GM23338 (cell line): Measurements from ENCODE around the gene DROSHA. TPM values are rescaled to one million over a fixed set of nuclear protein-coding genes. Genes with fewer than 3 reads are reported as not detected.

Source experiments
- ATAC-seq: fragments of 200-7000 bp; cut with Tn5 transposase; 3 replicates; pipeline ENCODE4 v1.9.1; 2020
- DNase-seq: peaks from one replicate; pipeline ENCODE4 v3.0.0-alpha.2; 2015; ENCODE audit warnings: low spot score
- H2AFZ ChIP-seq: fragments of 200-600 bp; sonication (generic); 2 replicates; pipeline ENCODE4 v1.8.0; 2016; ENCODE audit warnings: antibody characterized with exemption, mild to moderate bottlenecking, moderate library complexity
- H3F3A ChIP-seq: fragments of 200-600 bp; sonication (generic); replicated peaks from 2 replicates; pipeline ENCODE4 v1.8.0; 2017; ENCODE audit warnings: antibody characterized with exemption, mixed run types, low read depth
- H3K27ac ChIP-seq: fragments of 200-600 bp; sonication (generic); 2 replicates; pipeline ENCODE4 v1.6.1; 2016; ENCODE audit warnings: low read depth
- H3K27me3 ChIP-seq: fragments of 200-600 bp; sonication (generic); 2 replicates; pipeline ENCODE4 v1.8.0; 2016; ENCODE audit warnings: mild to moderate bottlenecking, mixed run types, moderate library complexity; ENCODE audit not compliant: insufficient read depth
- H3K36me3 ChIP-seq: fragments of 200-600 bp; sonication (generic); 2 replicates; pipeline ENCODE4 v1.8.0; 2016; ENCODE audit warnings: mild to moderate bottlenecking; ENCODE audit not compliant: insufficient read depth
- H3K4me1 ChIP-seq: fragments of 200-600 bp; sonication (generic); 2 replicates; pipeline ENCODE4 v1.8.0; 2016; ENCODE audit warnings: mild to moderate bottlenecking, moderate library complexity; ENCODE audit not compliant: insufficient read depth
- H3K4me2 ChIP-seq: fragments of 200-600 bp; sonication (generic); 2 replicates; pipeline ENCODE4 v1.7.1; 2017; ENCODE audit warnings: mixed run types
- H3K4me3 ChIP-seq: fragments of 200-600 bp; sonication (generic); 2 replicates; pipeline ENCODE4 v1.6.1; 2016; ENCODE audit warnings: mixed run types
- H3K79me2 ChIP-seq: fragments of 200-600 bp; sonication (generic); replicated peaks from 2 replicates; pipeline ENCODE4 v1.8.0; 2017; ENCODE audit warnings: mild to moderate bottlenecking; ENCODE audit not compliant: insufficient read depth
- H3K9me2 ChIP-seq: fragments of 200-600 bp; sonication (generic); 2 replicates; pipeline ENCODE4 v1.8.0; 2017; ENCODE audit not compliant: insufficient read depth
- H4K20me1 ChIP-seq: fragments of 200-600 bp; sonication (generic); replicated peaks from 2 replicates; pipeline ENCODE4 v1.8.0; 2017; ENCODE audit warnings: mild to moderate bottlenecking; ENCODE audit not compliant: insufficient read depth
- H3K27ac Mint-ChIP-seq: 2 replicates; pipeline ENCODE4 v1.8.0; 2020; ENCODE audit warnings: inconsistent platforms, mild to moderate bottlenecking, moderate library complexity, mixed read lengths
- H3K27me3 Mint-ChIP-seq: 3 replicates; pipeline ENCODE4 v1.8.0; 2022; ENCODE audit warnings: low read depth, mild to moderate bottlenecking, moderate library complexity, mixed read lengths, inconsistent platforms; ENCODE audit not compliant: insufficient read depth, poor library complexity
- H3K36me3 Mint-ChIP-seq: 3 replicates; pipeline ENCODE4 v1.8.0; 2021; ENCODE audit warnings: low read depth, mild to moderate bottlenecking, inconsistent platforms, moderate library complexity, mixed read lengths
- H3K4me1 Mint-ChIP-seq: 3 replicates; pipeline ENCODE4 v1.8.0; 2020; ENCODE audit warnings: mild to moderate bottlenecking, inconsistent platforms, mixed read lengths
- H3K4me3 Mint-ChIP-seq: 3 replicates; pipeline ENCODE4 v1.8.0; 2021; ENCODE audit warnings: moderate library complexity, mild to moderate bottlenecking, inconsistent platforms, mixed read lengths
- H3K9me3 Mint-ChIP-seq: 3 replicates; pipeline ENCODE4 v1.8.0; 2020; ENCODE audit warnings: moderate library complexity, mild to moderate bottlenecking, inconsistent platforms, mixed read lengths
- CREB1 ChIP-seq: fragments of 250-450 bp; sonication (Bioruptor Pico); IDR thresholded peaks from 2 replicates; pipeline ENCODE4 v1.5.0; 2020; ENCODE audit warnings: low read depth, mild to moderate bottlenecking, moderate library complexity
- EZH2 ChIP-seq: fragments of 200-600 bp; sonication (generic); IDR thresholded peaks from one replicate; pipeline ENCODE4 v1.8.0; 2017; ENCODE audit warnings: antibody characterized with exemption, mild to moderate bottlenecking, low read depth; ENCODE audit not compliant: unreplicated experiment
- EZH2phosphoT487 ChIP-seq: fragments of 200-600 bp; sonication (generic); IDR thresholded peaks from one replicate; pipeline ENCODE4 v1.8.1; 2018; ENCODE audit warnings: antibody characterized with exemption; ENCODE audit not compliant: unreplicated experiment
- POLR2AphosphoS5 ChIP-seq: IDR thresholded peaks from 2 replicates; pipeline ENCODE4 v1.6.1; 2016; ENCODE audit warnings: antibody characterized with exemption, low read depth
- STAT1 ChIP-seq: IDR thresholded peaks from one replicate; pipeline ENCODE4 v1.6.1; 2016; ENCODE audit warnings: antibody characterized with exemption; ENCODE audit not compliant: unreplicated experiment
- ZNF114 ChIP-seq: fragments of 250-450 bp; sonication (Bioruptor Pico); IDR thresholded peaks from 2 replicates; pipeline ENCODE4 v1.5.0; 2020; ENCODE audit warnings: mild to moderate bottlenecking, moderate library complexity
- polyA plus RNA-seq: library from polyadenylated mRNA; unstranded; fragments of >200 nt; fragmentation: Nextera tagmentation; extraction: Ambion mirVana; gene quantifications from 2 replicates; pipeline ENCODE4 v1.2.1, GENCODE V29; 2016
- total RNA-seq: library from RNA; depleted of rRNA; stranded (reverse); fragments of >200 nt; shearing (Covaris generic); gene quantifications from 2 replicates; pipeline ENCODE4 v1.2.3, GENCODE V29; 2014
- TF ChIP-seq, protein P1 (sequence below): fragments of 250-450 bp; sonication (Bioruptor Pico); IDR thresholded peaks from 2 replicates; pipeline ENCODE4 v1.5.0; 2020; ENCODE audit warnings: mild to moderate bottlenecking, moderate library complexity
- TF ChIP-seq, protein P2 (sequence below): IDR thresholded peaks from one replicate; pipeline ENCODE4 v1.6.1; 2018; ENCODE audit warnings: antibody characterized with exemption; ENCODE audit not compliant: unreplicated experiment
- TF ChIP-seq, protein P3 (sequence below): IDR thresholded peaks from 2 replicates; pipeline ENCODE4 v1.6.1; 2016; ENCODE audit warnings: antibody characterized with exemption
- TF ChIP-seq, protein P4 (sequence below), 2 experiments: fragments of 200-600 bp in 1 of 2; sonication (generic) in 1 of 2; conservative IDR thresholded peaks; 2 replicates each; pipeline versions ENCODE4 v1.5.1 to v1.6.1; 2016 to 2017; ENCODE audit warnings: antibody characterized with exemption in 2 of 2, low read depth in 2 of 2, mild to moderate bottlenecking in 2 of 2, moderate library complexity in 1 of 2

DROSHA gene
- total and polyA plus RNA-seq, 2 experiments from 2014 or later: 70.6 to 87.8 TPM

DNA sequence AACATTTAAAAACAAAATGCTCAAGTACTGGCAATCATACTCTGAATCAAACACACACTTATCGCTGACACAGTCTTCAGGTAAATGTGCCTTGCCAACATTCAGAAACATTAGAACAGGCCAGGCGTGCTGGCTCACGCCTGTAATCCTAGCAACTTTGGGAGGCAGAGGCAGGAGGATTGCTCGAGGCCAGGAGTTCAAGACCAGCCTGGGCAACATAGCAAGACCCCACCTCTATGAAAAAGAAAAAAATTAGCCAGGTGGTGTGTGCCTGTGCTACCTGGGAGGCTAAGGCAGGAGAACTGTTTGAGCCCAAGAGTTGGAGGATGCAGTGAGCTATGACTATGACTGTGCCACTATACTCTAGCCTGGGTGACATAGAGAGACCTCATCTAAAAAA, 20.6 kb downstream of the DROSHA start:
- Mint-ChIP-seq H3K27ac (no peak overlapping the region), H3K36me3 (peaks cover 83% of the 10 kb centered on the region), H3K9me3 (no peaks in the 10 kb centered on the region), H3K27me3 (peaks cover 2% of the 10 kb centered on the region), H3K4me1 (no peaks in the 10 kb centered on the region), H3K4me3 (no peak overlapping the region)
- no peak overlapping the region for H2AFZ ChIP-seq
- H3K27ac ChIP-seq: no peak overlapping the region
- no peaks in the 10 kb centered on the region for H3K9me2 ChIP-seq
- peaks cover 51% of the 10 kb centered on the region for H3K36me3 ChIP-seq
- no peak for TF ChIP-seq EZH2phosphoT487
- TF ChIP-seq, protein P1, sequence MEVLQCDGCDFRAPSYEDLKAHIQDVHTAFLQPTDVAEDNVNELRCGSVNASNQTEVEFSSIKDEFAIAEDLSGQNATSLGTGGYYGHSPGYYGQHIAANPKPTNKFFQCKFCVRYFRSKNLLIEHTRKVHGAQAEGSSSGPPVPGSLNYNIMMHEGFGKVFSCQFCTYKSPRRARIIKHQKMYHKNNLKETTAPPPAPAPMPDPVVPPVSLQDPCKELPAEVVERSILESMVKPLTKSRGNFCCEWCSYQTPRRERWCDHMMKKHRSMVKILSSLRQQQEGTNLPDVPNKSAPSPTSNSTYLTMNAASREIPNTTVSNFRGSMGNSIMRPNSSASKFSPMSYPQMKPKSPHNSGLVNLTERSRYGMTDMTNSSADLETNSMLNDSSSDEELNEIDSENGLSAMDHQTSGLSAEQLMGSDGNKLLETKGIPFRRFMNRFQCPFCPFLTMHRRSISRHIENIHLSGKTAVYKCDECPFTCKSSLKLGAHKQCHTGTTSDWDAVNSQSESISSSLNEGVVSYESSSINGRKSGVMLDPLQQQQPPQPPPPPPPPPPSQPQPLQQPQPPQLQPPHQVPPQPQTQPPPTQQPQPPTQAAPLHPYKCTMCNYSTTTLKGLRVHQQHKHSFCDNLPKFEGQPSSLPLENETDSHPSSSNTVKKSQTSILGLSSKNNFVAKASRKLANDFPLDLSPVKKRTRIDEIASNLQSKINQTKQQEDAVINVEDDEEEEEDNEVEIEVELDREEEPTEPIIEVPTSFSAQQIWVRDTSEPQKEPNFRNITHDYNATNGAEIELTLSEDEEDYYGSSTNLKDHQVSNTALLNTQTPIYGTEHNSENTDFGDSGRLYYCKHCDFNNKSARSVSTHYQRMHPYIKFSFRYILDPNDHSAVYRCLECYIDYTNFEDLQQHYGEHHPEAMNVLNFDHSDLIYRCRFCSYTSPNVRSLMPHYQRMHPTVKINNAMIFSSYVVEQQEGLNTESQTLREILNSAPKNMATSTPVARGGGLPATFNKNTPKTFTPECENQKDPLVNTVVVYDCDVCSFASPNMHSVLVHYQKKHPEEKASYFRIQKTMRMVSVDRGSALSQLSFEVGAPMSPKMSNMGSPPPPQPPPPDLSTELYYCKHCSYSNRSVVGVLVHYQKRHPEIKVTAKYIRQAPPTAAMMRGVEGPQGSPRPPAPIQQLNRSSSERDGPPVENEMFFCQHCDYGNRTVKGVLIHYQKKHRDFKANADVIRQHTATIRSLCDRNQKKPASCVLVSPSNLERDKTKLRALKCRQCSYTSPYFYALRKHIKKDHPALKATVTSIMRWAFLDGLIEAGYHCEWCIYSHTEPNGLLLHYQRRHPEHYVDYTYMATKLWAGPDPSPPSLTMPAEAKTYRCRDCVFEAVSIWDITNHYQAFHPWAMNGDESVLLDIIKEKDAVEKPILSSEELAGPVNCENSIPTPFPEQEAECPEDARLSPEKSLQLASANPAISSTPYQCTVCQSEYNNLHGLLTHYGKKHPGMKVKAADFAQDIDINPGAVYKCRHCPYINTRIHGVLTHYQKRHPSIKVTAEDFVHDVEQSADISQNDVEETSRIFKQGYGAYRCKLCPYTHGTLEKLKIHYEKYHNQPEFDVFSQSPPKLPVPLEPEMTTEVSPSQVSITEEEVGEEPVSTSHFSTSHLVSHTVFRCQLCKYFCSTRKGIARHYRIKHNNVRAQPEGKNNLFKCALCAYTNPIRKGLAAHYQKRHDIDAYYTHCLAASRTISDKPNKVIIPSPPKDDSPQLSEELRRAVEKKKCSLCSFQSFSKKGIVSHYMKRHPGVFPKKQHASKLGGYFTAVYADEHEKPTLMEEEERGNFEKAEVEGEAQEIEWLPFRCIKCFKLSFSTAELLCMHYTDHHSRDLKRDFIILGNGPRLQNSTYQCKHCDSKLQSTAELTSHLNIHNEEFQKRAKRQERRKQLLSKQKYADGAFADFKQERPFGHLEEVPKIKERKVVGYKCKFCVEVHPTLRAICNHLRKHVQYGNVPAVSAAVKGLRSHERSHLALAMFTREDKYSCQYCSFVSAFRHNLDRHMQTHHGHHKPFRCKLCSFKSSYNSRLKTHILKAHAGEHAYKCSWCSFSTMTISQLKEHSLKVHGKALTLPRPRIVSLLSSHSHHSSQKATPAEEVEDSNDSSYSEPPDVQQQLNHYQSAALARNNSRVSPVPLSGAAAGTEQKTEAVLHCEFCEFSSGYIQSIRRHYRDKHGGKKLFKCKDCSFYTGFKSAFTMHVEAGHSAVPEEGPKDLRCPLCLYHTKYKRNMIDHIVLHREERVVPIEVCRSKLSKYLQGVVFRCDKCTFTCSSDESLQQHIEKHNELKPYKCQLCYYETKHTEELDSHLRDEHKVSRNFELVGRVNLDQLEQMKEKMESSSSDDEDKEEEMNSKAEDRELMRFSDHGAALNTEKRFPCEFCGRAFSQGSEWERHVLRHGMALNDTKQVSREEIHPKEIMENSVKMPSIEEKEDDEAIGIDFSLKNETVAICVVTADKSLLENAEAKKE (CRISPR knock-in tag): no peak
- TF ChIP-seq POLR2AphosphoS5: no peak
- TF ChIP-seq, protein P2, sequence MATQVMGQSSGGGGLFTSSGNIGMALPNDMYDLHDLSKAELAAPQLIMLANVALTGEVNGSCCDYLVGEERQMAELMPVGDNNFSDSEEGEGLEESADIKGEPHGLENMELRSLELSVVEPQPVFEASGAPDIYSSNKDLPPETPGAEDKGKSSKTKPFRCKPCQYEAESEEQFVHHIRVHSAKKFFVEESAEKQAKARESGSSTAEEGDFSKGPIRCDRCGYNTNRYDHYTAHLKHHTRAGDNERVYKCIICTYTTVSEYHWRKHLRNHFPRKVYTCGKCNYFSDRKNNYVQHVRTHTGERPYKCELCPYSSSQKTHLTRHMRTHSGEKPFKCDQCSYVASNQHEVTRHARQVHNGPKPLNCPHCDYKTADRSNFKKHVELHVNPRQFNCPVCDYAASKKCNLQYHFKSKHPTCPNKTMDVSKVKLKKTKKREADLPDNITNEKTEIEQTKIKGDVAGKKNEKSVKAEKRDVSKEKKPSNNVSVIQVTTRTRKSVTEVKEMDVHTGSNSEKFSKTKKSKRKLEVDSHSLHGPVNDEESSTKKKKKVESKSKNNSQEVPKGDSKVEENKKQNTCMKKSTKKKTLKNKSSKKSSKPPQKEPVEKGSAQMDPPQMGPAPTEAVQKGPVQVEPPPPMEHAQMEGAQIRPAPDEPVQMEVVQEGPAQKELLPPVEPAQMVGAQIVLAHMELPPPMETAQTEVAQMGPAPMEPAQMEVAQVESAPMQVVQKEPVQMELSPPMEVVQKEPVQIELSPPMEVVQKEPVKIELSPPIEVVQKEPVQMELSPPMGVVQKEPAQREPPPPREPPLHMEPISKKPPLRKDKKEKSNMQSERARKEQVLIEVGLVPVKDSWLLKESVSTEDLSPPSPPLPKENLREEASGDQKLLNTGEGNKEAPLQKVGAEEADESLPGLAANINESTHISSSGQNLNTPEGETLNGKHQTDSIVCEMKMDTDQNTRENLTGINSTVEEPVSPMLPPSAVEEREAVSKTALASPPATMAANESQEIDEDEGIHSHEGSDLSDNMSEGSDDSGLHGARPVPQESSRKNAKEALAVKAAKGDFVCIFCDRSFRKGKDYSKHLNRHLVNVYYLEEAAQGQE: no peak
- no peak for TF ChIP-seq STAT1
- TF ChIP-seq EZH2: no peak
- TF ChIP-seq CREB1 (CRISPR knock-in tag): no peak
- TF ChIP-seq ZNF114 (CRISPR knock-in tag): no peak
- TF ChIP-seq, protein P3, sequence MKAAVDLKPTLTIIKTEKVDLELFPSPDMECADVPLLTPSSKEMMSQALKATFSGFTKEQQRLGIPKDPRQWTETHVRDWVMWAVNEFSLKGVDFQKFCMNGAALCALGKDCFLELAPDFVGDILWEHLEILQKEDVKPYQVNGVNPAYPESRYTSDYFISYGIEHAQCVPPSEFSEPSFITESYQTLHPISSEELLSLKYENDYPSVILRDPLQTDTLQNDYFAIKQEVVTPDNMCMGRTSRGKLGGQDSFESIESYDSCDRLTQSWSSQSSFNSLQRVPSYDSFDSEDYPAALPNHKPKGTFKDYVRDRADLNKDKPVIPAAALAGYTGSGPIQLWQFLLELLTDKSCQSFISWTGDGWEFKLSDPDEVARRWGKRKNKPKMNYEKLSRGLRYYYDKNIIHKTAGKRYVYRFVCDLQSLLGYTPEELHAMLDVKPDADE: no peak
- TF ChIP-seq, protein P4, sequence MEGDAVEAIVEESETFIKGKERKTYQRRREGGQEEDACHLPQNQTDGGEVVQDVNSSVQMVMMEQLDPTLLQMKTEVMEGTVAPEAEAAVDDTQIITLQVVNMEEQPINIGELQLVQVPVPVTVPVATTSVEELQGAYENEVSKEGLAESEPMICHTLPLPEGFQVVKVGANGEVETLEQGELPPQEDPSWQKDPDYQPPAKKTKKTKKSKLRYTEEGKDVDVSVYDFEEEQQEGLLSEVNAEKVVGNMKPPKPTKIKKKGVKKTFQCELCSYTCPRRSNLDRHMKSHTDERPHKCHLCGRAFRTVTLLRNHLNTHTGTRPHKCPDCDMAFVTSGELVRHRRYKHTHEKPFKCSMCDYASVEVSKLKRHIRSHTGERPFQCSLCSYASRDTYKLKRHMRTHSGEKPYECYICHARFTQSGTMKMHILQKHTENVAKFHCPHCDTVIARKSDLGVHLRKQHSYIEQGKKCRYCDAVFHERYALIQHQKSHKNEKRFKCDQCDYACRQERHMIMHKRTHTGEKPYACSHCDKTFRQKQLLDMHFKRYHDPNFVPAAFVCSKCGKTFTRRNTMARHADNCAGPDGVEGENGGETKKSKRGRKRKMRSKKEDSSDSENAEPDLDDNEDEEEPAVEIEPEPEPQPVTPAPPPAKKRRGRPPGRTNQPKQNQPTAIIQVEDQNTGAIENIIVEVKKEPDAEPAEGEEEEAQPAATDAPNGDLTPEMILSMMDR (conservative IDR thresholded peaks at IDR 0.05; ENCODE audit: low read depth in 2 of 2): no peak
- H3K27me3 ChIP-seq: no peaks in the 10 kb centered on the region
- H3F3A ChIP-seq: no peaks in the 10 kb centered on the region
- ATAC-seq: no peak
- H3K4me1 ChIP-seq: no peaks in the 10 kb centered on the region
- H4K20me1 ChIP-seq: peaks cover 5% of the 10 kb centered on the region
- H3K4me3 ChIP-seq: no peak overlapping the region
- no peak overlapping the region for H3K4me2 ChIP-seq
- no peaks in the 10 kb centered on the region; the same call in 1 of the 2 replicates for H3K79me2 ChIP-seq
- no peak for DNase-seq
